SKM-1 (cell line): ENCODE measurements around the gene ATP6V1E1.

Experiments used
- DNase-seq: peaks from one replicate; lab custom pipeline; 2025; ENCODE audit not compliant: unreplicated experiment; lab: John Stamatoyannopoulos, UW

ATP6V1E1 gene

DNA sequence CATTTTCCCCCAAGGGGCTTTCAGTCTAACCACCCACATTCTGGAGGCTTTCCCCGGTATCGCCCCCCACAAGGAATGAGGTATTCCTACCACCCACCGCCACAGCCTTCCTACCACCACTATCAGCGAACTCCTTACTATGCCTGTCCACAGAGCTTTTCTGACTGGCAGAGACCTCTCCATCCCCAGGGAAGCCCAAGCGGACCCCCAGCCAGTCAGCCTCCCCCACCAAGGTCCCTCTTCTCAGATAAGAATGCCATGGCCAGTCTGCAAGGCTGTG lies 79.9 kb downstream of the ATP6V1E1 start:
- DNase-seq, result no peak

- DNase-seq, result no peak
Measured at GRCh38 chr22:17548010-17548755, 80.4 kb downstream of the ATP6V1E1 start.

GRCh38 chr22:17542452-17542851 lies 86.1 kb downstream of the ATP6V1E1 start:
- no peak for DNase-seq
